T-helper 1 cell treated with Interleukin-12 subunit alpha and Interleukin-12 subunit beta and Interleukin-4 antibody, amounts not matched to agents 30 ng/mL and 1 ng/mL, for 36 hours (primary cell): ENCODE results near the gene ANOS1. TPM values are rescaled to one million over a fixed set of nuclear protein-coding genes. Genes with fewer than 3 reads are reported as not detected.
"Not testable (repeated sequence)": the region's sequence is repeated elsewhere in the genome, so short reads cannot be mapped to it uniquely, and the experiment has no call there.

ENCODE experiments used
- intact Hi-C: fragments of 100-400 bp; cut with micrococcal nuclease; formaldehyde crosslinking; loops from one replicate; pipeline ENCODE4 v1.15.1; 2024
- total RNA-seq: library from RNA; stranded (reverse); gene quantifications from 2 replicates; pipeline ENCODE4 v1.2.3, GENCODE V29; 2022

ANOS1 gene, protein sequence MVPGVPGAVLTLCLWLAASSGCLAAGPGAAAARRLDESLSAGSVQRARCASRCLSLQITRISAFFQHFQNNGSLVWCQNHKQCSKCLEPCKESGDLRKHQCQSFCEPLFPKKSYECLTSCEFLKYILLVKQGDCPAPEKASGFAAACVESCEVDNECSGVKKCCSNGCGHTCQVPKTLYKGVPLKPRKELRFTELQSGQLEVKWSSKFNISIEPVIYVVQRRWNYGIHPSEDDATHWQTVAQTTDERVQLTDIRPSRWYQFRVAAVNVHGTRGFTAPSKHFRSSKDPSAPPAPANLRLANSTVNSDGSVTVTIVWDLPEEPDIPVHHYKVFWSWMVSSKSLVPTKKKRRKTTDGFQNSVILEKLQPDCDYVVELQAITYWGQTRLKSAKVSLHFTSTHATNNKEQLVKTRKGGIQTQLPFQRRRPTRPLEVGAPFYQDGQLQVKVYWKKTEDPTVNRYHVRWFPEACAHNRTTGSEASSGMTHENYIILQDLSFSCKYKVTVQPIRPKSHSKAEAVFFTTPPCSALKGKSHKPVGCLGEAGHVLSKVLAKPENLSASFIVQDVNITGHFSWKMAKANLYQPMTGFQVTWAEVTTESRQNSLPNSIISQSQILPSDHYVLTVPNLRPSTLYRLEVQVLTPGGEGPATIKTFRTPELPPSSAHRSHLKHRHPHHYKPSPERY
- not detected in 2 replicates for total RNA-seq

DNA sequence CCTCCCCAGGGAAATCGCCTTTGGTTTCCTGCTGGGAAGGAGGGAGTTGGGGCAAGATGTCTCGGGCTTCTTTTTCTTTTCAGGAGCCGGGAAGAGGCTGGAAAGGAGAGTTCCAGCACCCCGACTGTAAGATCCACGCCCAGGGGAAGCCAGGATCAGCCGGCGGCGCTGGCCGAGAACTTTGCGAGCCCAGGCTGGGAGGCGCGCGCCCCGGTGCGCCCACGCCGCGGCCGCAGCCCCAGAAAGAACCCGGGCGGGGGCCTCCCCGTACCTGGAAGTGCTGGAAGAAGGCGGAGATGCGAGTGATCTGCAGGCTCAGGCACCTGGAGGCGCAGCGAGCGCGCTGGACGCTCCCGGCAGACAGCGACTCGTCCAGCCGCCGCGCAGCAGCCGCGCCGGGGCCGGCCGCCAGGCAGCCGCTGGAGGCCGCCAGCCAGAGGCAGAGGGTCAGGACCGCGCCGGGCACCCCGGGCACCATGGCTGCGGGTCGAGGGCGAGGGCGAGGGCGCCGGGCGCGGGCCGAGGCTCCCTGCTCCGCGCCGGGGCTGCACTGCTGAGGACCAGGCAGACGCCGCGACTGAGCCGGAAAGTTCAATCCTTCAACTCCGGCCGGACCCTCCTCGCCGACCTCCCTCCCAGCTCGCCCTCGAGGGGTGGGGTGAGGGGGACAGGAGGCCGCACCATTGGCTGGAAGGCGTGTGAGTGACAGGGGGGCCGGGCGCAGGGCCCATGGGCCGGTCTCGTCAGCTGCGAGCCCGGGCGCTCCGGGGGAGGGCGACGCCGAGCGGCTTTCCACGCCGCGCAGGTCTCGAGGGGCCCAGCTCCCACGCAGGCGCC lies at the start of gene ANOS1:
Gene ANOS1 (minus strand): TSS at position 579 of the 837 bp plus-strand sequence. CDS start 101 bp downstream, at position 478.
- intact Hi-C loops, result no loop called here

DNA sequence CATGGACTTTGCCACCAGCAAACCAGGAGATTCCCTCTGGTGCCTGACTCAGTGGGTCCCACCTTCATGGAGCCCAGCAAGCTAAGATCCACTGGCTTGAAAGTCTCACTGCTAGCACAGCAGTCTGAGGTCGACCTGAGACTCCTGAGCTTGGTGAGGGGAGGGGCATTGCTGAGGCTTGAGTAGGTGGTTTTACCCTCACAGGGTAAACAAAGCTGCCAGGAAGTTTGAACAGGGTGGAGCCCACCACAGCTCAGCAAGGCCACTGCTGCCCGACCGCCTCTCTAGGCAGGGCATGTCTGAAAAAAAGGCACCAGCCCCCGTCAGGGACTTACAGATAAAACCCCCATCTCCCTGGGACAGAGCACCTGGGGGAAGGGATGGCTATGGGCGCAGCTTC lies 41.2 kb upstream of the ANOS1 start:
- intact Hi-C loops, result no loop called here

DNA sequence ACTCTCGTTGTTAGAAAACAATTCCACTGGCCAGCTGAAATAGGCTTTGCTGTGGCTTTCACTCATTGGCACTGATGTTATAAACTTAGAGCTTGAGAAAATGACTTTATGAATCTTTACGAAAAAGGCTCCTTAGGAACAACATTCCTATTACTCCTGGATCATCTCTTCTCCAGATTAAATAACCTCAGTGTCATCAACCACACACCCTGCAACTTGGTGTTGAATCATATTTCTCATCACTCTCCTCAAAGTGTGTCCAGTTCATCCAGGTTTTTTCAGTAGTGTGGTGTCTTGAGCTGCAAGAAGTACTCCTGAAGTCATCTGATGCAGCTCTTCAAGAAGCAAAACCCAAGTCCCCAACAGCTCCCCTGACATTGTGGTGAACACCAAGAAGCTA lies 28.1 kb upstream of the ANOS1 start:
- intact Hi-C loops, result no loop called here

DNA sequence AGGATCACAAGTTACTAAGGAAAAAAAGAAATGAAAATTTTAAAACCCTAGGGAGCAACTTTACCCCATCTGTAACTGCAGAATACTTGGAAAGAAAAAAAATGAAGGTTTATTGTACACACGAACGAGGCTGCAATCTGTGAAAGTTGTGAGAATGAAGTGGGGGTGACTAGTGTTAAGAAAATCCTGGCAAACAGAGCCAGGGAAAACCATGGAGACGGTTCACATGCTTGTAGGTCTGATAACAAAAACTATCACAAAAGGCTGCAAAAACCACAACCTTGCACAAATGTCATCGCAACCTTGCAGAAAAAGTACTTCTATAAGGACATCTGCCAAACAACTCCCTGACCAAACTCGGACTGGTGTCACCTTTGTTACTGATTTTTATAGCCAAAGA lies 26.8 kb upstream of the ANOS1 start:
- intact Hi-C loops, result not testable (repeated sequence)

DNA sequence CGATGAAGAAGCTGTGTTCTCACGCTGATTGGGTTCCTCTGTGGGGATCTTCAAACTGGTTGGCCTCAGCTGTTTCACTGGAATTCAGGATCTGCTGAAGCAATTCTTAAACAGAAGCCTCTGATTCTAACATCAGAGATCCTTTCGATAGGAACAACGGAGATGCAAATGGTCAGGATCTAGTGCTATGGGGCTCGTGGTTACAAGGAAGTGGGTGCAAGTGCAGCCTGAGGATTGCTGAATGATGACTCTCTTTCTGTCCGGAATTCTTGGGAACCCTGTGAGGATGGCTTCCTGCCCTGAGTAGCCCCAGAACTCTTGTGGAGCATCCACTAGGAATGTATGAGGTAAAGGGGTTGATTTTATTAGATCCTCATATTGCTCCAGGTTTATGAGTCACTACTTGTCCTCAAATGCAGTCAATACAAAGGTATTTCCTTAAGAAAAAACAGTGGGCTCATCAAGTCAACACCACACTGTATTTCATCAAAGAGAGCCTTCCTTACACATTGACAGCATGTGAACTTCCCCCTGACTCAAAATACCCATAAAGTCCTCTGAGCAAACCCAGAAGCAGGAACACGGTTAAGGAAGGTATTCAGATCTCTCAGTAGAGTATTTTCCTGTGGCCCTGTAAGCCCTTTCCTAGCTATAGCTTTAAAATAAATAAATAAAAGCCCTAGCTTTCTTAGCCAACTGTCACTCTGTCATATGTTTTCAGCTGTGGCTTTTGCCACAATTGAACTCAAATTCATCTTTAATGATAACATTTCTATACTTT lies 25.9 kb upstream of the ANOS1 start:
- intact Hi-C loops, result not testable (repeated sequence)

DNA sequence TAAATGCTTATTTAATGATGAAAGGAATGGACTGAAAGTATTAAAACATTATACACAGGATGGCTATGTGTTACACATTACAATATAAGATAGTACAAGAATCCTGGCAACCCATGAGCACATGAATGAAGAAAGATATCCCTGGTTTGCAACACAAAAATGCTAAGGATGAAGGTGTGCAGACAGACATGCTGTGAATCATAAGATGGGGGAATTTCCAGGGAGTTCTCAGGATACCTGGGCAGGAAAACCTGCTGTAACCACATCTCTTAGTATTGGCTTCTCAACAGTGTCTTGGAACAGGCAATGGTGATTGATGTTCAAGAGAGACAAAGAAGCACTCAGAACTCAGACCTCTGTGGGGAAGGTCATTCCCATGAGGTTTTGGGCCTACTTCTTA lies 23.9 kb upstream of the ANOS1 start:
- intact Hi-C loops, result no loop called here

DNA sequence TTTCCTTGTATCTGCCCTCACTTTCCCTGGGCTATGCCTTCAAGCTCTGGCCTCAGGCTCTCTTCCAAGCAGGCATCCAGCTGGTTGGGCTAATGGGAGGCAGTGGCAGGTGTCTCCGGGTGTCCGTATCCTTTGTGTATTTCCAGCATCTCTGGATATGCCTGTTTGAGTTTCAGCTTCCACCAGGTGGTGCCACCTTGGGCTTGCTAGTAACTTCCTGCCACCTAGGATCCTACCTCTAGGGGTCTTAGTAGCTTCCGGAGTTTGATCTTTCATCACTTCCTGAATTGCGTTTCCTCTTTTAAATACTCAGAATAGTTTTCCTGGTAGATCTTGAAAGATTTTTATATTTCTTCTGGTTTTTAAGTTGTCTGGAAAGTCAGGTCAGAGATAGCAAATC lies 23.2 kb upstream of the ANOS1 start:
- intact Hi-C loops, result no loop called here

DNA sequence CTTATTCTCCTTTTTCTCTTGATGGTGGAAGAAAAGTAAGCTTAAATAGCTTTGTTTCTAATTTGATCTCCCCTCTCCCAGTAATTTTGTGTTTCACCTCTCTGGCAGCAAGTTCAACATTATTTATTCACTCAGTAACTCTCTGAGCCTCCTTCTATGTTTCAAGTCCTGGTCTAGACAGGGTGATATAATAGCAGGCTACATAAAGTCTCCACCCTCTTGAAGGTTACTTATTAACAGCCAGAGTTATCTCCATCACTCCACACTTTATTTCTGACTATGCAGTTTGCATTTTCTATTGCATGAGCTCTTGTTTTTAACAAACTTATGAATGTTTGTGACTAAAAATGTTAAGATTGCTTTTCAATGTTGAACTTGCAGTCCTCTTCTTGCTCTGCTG lies 17.8 kb upstream of the ANOS1 start:
- intact Hi-C loops, result no loop called here

DNA sequence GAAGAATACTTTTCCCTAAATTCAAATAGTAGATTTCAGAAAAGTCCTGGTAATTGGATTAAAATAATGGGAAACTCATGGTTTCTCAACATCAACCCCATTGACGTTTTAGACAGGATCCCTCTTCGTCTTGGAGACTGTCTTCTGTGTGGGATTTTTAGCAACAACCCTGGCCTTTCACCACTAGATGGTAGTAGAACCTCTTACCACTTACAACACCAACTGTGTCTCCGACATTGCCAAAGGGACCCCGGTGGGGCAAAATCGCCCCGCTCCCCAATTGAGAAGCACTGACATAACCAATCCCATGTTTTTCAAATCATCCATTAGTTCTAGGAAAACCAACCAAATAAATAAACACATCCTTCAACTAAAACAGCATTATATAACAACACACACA lies 16.9 kb upstream of the ANOS1 start:
- intact Hi-C loops, result no loop called here

DNA sequence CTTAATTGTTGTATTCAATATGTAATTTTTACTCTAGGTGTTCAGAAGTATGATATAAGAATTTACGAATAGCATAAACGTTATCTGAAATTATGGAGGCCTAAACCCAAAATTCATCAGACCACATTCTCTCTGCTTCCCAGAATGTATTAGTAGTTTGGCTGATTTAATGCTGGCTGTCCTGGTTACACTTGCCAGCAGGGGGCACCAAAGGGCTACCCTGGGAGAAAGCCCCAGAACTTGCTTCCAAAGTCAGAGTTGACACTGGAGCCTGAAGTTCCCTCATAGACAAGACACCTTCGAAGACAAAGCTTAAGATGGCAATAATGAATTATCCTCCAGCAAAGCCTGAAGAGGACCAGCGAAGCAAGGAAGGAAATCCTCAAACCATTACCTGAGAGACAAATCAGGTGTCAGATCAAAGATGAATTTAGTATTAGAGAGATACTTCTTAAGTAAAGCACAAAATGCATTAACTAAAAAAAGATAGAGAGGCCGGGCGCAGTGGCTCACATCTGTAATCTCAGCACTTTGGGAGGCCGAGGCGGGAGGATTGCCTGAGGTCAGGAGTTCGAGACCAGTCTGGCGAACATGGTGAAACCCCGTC lies 11.3 kb upstream of the ANOS1 start:
- intact Hi-C loops, result loop anchor here (1.0 kb wide), 2 partner anchors 72 to 966 kb away; no protein-coding TSS in a partner anchor

DNA sequence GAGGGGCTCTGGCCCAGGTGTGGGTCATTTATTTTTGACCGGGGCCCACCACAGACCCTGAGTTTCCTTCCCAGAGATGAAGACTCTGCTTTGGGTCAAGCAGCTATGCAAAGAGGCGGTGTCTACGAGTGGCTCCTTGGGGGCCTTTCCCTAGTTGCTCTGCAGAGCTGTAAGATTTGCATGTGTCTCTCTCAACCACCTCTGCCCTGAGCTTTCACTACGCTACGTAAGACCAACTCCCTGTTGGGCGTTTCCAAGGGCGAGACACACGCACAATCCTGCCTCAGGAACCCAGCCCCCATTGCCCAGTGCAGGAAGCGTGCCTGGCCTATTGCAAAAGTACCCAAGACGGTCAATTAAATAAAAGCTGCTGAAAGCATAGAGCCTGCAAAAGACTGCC lies 10.0 kb upstream of the ANOS1 start:
- intact Hi-C loops, result no loop called here

DNA sequence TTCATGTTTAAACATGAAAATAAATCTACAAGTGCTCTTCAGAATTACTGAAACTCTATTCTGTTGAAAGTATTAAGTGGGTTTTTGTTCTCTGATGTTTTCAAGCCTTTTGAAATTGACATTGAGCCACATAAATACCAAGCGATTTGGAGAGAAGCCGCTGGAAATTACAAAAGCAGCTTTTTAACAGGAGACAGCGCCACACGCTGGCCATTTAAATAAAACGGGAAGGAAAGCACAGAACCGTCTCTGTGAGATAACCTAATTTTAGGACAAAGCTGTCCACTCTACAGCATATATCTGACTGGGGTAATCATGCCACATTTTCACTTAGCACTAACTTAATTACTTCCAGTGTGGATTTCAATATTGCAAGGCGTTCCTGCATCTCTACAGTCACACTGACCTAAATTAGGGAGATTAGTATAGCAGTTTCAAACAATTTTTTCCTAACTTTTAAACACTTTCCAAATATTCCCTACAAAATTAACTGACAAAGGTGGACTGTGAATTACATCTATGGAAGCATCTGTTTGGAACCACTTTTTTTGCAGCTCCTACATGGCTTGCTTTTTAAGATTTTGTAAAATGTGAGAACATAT lies 6.8 kb upstream of the ANOS1 start:
- intact Hi-C loops, result no loop called here

DNA sequence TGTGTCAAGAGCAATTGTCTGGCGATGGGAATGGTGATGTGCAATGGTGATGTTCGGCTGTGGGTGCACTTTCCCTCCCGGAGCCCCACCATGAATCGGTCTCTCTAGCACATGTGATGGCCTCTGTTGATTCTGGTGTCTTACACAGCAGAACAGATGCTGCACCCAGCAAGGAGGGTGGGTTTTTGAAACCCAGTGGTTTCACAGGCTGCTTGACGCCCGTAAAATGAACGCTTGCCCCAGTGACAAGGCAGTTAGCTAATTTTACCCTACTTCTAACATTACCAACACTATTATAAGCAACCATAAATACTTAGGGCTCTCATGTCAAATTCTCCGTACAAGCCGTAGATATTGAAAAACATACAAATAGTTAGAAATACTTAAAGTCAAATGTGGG lies 5.9 kb upstream of the ANOS1 start:
- intact Hi-C loops, result no loop called here

DNA sequence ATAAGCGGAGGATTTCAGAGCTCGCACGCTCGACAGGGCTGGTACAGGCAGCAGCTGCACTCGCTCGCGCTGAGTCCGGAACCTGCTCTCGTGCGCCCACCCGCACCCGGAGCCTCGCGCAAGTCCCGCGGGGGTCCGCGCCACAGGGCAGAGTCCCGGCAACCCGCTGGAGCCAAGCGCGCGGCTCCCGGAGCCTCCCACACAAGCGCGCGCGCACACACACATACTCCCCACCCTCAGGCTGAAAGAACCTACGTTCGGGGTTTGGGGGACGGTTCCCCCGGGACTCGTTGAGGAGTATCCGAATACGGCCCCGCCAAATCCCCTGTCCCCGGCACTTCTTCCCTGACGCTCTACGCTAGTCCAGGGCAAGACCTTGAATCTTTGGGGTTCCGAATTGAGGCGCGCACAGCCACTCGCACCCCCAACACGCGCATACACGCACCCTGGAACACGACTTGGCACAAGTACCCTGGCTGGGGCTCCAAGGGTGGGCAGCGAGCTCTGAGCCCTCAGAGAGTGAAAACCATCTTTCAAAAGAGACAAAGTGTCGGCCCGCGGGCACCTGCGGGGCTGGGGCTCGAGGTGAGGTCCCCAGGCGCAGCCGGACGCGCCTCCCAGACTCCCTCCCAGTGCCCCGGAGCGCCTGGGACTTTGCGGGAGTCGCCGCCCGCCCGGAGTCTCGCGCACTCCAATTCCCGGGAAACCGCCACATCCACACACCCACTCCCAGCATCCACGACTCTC lies 952 bp downstream of the ANOS1 start:
- intact Hi-C loops, result no loop called here

DNA sequence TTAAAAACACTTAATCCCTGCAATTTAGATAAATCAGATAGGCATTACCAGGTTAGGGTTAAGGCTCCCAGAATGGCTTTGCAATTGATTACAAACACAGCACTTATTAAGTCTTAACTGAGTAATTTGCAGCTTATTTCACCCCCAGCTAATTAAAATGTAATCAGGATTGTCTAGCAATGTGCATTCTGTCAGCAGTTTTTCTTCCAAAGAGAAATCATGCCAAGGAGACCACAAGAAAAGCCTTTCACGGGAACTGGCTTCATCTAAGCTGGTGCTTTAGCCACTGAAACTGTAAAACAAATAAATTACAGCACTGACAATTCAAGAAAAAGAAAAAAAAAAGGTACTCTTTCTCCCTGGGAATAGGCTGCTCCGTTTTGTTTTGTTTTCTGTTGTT lies 2.1 kb downstream of the ANOS1 start:
- intact Hi-C loops, result no loop called here

DNA sequence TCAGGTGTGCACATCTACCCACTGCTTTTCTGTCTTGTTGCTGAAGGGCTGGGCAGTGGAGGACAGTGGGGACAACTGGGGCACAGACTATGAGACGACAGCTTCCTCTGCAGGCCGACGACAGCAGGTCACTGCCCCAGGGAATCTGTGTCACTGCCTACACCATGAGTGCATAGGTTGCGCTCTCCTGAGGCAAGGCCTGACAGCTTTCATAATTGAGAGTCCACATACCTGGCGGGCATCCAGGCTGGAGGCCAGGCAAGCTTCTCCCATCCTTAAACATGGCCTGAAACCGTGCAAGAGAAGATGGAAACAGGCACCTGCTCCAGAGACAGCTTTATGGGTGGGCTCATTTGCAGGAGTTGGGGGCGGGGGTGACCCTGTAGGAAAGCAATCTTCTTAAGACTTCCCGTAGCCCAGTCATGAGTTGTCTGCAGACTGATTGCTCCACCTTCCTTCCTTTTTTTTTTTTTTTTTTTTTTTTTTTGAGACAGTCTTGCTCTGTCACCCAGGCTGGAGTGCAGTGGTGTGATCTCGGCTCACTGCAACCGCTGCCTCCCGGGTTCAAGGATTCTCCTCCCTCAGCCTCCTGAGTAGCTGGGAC lies 2.9 kb downstream of the ANOS1 start:
- intact Hi-C loops, result no loop called here

DNA sequence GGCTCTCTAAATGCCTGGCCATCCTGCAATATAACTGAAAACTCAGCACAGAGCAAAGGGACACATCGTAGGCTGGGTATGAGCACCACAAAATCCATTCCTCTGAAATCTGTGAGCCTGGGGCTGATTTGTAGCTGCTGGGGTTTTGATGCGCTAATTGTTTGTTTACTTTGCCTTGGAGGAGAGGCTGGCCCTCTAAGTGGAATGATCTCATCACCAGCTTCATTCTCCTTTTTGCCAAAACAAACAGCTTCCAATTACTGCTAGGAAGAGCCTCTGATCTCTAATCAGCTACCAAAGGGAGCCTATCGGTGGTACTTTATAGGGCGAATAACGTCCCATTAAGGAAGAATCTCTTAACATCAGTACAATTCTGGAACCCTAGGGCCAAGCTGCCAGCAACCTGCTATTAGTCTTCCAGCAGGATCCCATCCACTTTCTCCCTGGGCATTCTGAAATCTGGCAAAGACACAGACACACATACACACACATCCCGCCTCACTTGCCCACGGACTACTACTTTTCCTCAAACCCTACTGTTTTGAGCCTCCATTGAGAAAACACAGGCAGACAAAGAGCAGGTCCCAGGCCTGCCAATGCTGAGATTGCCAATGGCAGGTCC lies 5.8 kb downstream of the ANOS1 start:
- intact Hi-C loops, result no loop called here

DNA sequence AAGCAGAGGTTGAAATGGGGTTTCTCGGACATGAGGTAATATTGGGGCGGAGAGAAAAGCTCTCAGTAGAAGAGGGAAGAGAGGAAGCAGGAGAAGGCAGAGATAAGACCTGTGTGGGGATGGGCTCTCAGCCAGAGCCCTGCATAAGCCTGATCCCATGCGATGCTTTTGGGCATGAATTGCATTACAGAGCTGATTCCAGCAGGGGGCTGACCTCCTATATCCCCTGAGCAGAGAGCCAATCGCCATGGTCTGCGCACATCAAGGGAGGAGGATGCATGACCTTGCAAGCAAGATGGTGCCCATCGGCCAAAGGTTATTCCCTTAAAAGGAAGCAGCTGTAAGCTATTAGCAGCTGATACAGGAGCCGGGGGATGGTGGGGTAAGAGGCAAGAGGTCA lies 7.6 kb downstream of the ANOS1 start:
- intact Hi-C loops, result no loop called here

DNA sequence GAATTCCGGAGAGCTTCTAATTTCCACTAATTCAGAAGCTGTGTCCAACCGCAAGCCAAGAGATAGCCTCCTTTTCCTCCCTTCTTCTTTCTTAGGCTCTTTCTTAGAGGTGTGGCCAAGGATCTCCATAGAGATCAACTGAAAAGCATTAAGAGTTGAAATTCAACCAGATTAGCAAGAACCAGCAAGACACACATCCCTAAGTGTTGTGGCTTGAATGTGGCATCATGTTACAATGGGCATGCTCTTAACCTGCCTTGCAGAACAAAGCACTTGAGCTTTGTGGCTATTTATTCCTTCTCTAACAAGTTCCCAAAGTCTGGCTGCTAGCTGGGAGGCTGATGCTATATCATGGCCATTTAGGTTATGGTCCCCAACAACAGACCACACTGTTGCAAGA lies 10.4 kb downstream of the ANOS1 start:
- intact Hi-C loops, result no loop called here
